K562 (cell line): ENCODE results near the gene RGS13. TPM values are rescaled to one million over a fixed set of nuclear protein-coding genes. Genes with fewer than 3 reads are reported as not detected.

Experiments used
- ATAC-seq: fragments of 200-7000 bp; cut with Tn5 transposase; 3 replicates; pipeline ENCODE4 v1.9.1; 2020; ENCODE audit warnings: moderate library complexity
- BruUV-seq: library from RNA; stranded (reverse); fragments of 400-500 nt; replicated peaks from 2 replicates; lab custom pipeline; 2021; lab: Mats Ljungman, UMichigan
- CTCF ChIA-PET: fragments of 300-600 bp; formaldehyde crosslinking; extraction: SDS; loops from one replicate; lab custom pipeline; 2021; ENCODE audit warnings: low intra/inter-chr PET ratio; lab: Yijun Ruan, JAX
- POLR2A ChIA-PET: fragments of 300-600, 350-650 bp; sonication (Branson Sonifier 250); formaldehyde crosslinking; extraction: SDS; loops from one replicate; lab custom pipeline; 2021; ENCODE audit warnings: antibody characterized with exemption, inconsistent platforms; lab: Yijun Ruan, JAX
- DNase-seq, 4 experiments: peaks; one replicate each; pipeline versions ENCODE4 v3.0.0 to v3.0.0-alpha.2; 2011 to 2018; ENCODE audit warnings: low spot score in 3 of 4, mixed read lengths in 3 of 4; ENCODE audit errors: extremely low read depth in 1 of 4
- FAIRE-seq: peaks from 2 replicates; lab custom pipeline; 2011; peaks lifted over from hg19 to GRCh38; lab: Jason Lieb, UNC
- H2AFZ ChIP-seq: 2 replicates; pipeline ENCODE4 v1.6.0; 2011; ENCODE audit warnings: low read depth, low read length, control low read depth, inconsistent platforms
- H3K27ac ChIP-seq: fragments of 200-600 bp; 3 replicates; pipeline ENCODE4 v1.8.0; 2011; ENCODE audit warnings: low read depth, mild to moderate bottlenecking, control low read depth, inconsistent platforms, low read length, moderate library complexity, mixed read lengths; ENCODE audit errors: extremely low read depth
- H3K27me3 ChIP-seq, 2 experiments: fragments of 300-600 bp in 1 of 2; 2 replicates in 1 of 2; 3 replicates in 1 of 2; pipeline versions ENCODE4 v1.6.0 to v1.8.0; 2011; ENCODE audit warnings: inconsistent platforms in 2 of 2, low read length in 2 of 2, mild to moderate bottlenecking in 1 of 2, mixed read lengths in 1 of 2, moderate library complexity in 1 of 2; ENCODE audit not compliant: control insufficient read depth in 2 of 2, insufficient read depth in 2 of 2
- H3K36me3 ChIP-seq: fragments of 300-600 bp; 3 replicates; pipeline ENCODE4 v1.8.0; 2011; ENCODE audit warnings: mild to moderate bottlenecking, low read length, inconsistent platforms; ENCODE audit not compliant: control insufficient read depth, insufficient read depth
- H3K4me1 ChIP-seq, 2 experiments: fragments of 200-600 bp in 1 of 2; replicated peaks in 1 of 2; 2 replicates in 1 of 2; 3 replicates in 1 of 2; pipeline versions ENCODE4 v1.5.1 to v1.8.0; 2011; ENCODE audit warnings: inconsistent platforms in 2 of 2, low read length in 2 of 2, mild to moderate bottlenecking in 1 of 2, mixed read lengths in 1 of 2, moderate library complexity in 1 of 2; ENCODE audit not compliant: control insufficient read depth in 2 of 2, insufficient read depth in 2 of 2
- H3K4me2 ChIP-seq: 2 replicates; pipeline ENCODE4 v1.6.1; 2011; ENCODE audit warnings: low read length, control low read depth, inconsistent platforms, mixed read lengths; ENCODE audit not compliant: insufficient read depth
- H3K4me3 ChIP-seq: fragments of 200-600 bp; sonication (generic), shearing (Covaris generic); 2 replicates; pipeline ENCODE4 v1.5.1; 2016; ENCODE audit warnings: control low read depth, inconsistent platforms
- H3K79me2 ChIP-seq: fragments of 200-600 bp; 3 replicates; pipeline ENCODE4 v1.8.0; 2011; ENCODE audit warnings: low read length, inconsistent platforms; ENCODE audit not compliant: control insufficient read depth, insufficient read depth
- H3K9ac ChIP-seq, 2 experiments: 2 replicates each; pipeline versions ENCODE4 v1.6.0 to v1.6.1; 2011; ENCODE audit warnings: low read depth in 2 of 2, low read length in 2 of 2, control low read depth in 1 of 2, inconsistent platforms in 1 of 2, mild to moderate bottlenecking in 1 of 2, mixed read lengths in 1 of 2; ENCODE audit not compliant: insufficient read depth in 1 of 2
- H3K9me1 ChIP-seq: one replicate; pipeline ENCODE4 v1.6.0; 2011; ENCODE audit warnings: inconsistent platforms, mild to moderate bottlenecking, low read length, moderate library complexity; ENCODE audit not compliant: control insufficient read depth, insufficient read depth
- H3K9me3 ChIP-seq: replicated peaks from 2 replicates; pipeline ENCODE4 v1.5.1; 2011; ENCODE audit warnings: low read depth, low read length, inconsistent platforms; ENCODE audit not compliant: control insufficient read depth, insufficient read depth
- H4K20me1 ChIP-seq: replicated peaks from 2 replicates; pipeline ENCODE4 v1.6.1; 2011; ENCODE audit warnings: low read length, inconsistent platforms, mixed read lengths; ENCODE audit not compliant: control insufficient read depth, insufficient read depth
- AFF1 ChIP-seq, 2 experiments: fragments of 450-650 bp; IDR thresholded peaks; 2 replicates each; pipeline ENCODE4 v1.6.1; 2018; ENCODE audit warnings: mild to moderate bottlenecking in 2 of 2, low read depth in 1 of 2; ENCODE audit not compliant: partially characterized antibody in 2 of 2
- BMI1 ChIP-seq: fragments of 150-350 bp; IDR thresholded peaks from 2 replicates; pipeline ENCODE4 v1.6.1; 2014; ENCODE audit warnings: low read length
- EP300 ChIP-seq: IDR thresholded peaks from 2 replicates; pipeline ENCODE4 v1.6.1; 2012; ENCODE audit warnings: low read length, improper control_type of control experiment
- HCFC1 ChIP-seq: IDR thresholded peaks from 2 replicates; pipeline ENCODE4 v1.6.1; 2012; ENCODE audit warnings: low read depth, low read length, improper control_type of control experiment
- HES1 ChIP-seq: fragments of 450-650 bp; IDR thresholded peaks from 2 replicates; pipeline ENCODE4 v1.6.1; 2016; ENCODE audit warnings: low read depth, mild to moderate bottlenecking, moderate library complexity
- MXI1 ChIP-seq: IDR thresholded peaks from 2 replicates; pipeline ENCODE4 v1.6.1; 2011; ENCODE audit warnings: low read depth, mild to moderate bottlenecking, improper control_type of control experiment, low read length
- NFRKB ChIP-seq: fragments of 450-650 bp; IDR thresholded peaks from 2 replicates; pipeline ENCODE4 v1.6.1; 2016; ENCODE audit warnings: low read depth
- PML ChIP-seq: IDR thresholded peaks from 2 replicates; pipeline ENCODE4 v1.6.1; 2012; ENCODE audit warnings: low read length, inconsistent platforms
- RHOXF2B ChIP-seq: fragments of 250-450 bp; sonication (Bioruptor Pico); conservative IDR thresholded peaks from 2 replicates; pipeline ENCODE4 v1.5.1; 2021
- TCFL5 ChIP-seq: fragments of 250-450 bp; sonication (Bioruptor Pico); conservative IDR thresholded peaks from 2 replicates; pipeline ENCODE4 v1.6.1; 2021; ENCODE audit warnings: mild to moderate bottlenecking, moderate library complexity, matching md5 sums
- U2AF1 ChIP-seq: fragments of 200-400 bp; formaldehyde crosslinking; optimal IDR thresholded peaks from 2 replicates; pipeline ENCODE3; 2017; ENCODE audit warnings: mild to moderate bottlenecking, low read depth, low read length, moderate library complexity
- ZBTB17 ChIP-seq: fragments of 450-650 bp; formaldehyde crosslinking; IDR thresholded peaks from 2 replicates; pipeline ENCODE4 v1.4.0; 2020; ENCODE audit warnings: mild to moderate bottlenecking
- ZFP36 ChIP-seq: fragments of 150-350 bp; IDR thresholded peaks from 2 replicates; pipeline ENCODE4 v1.6.1; 2018; ENCODE audit warnings: low read length, low read depth; ENCODE audit not compliant: partially characterized antibody
- ZNF140 ChIP-seq: fragments of 250-450 bp; sonication (Bioruptor Pico); IDR thresholded peaks from 2 replicates; pipeline ENCODE4 v1.8.0; 2021; ENCODE audit warnings: moderate library complexity, mild to moderate bottlenecking, inconsistent platforms
- ZNF311 ChIP-seq: fragments of 250-450 bp; sonication (Bioruptor Pico); IDR thresholded peaks from 2 replicates; pipeline ENCODE4 v1.4.0; 2020; ENCODE audit warnings: mild to moderate bottlenecking, moderate library complexity
- ZNF398 ChIP-seq: fragments of 250-450 bp; sonication (Bioruptor Pico); IDR thresholded peaks from 2 replicates; pipeline ENCODE4 v1.8.0; 2021; ENCODE audit warnings: moderate library complexity, mild to moderate bottlenecking, inconsistent platforms
- ZNF740 ChIP-seq, 3 experiments: fragments of 200-800 bp in 1 of 3; sonication (Bioruptor generic) in 1 of 3; sonication (generic) in 1 of 3; formaldehyde crosslinking in 1 of 3; IDR thresholded peaks; 2 replicates each; pipeline versions ENCODE4 v1.6.1 to v1.8.0; 2016 to 2022; ENCODE audit warnings: mild to moderate bottlenecking in 2 of 3, missing compliant biosample characterization in 2 of 3, missing genetic modification characterization in 2 of 3, missing genetic modification reagents in 1 of 3
- ZSCAN32 ChIP-seq: fragments of 450-650 bp; formaldehyde crosslinking; IDR thresholded peaks from 2 replicates; pipeline ENCODE4 v1.4.0; 2020; ENCODE audit warnings: mild to moderate bottlenecking, moderate library complexity
- in situ Hi-C: fragments of 300-500 bp; cut with MboI; formaldehyde crosslinking; loops from 4 replicates; pipeline ENCODE4 v1.15.0; 2018; ENCODE audit warnings: inconsistent platforms, mixed read lengths
- intact Hi-C: fragments of 100-400 bp; cut with micrococcal nuclease; formaldehyde crosslinking; loops from 2 replicates; pipeline ENCODE4 v1.14.2; 2022
- polyA plus RNA-seq, 8 experiments: library from polyadenylated mRNA; depleted of rRNA in 4 of 8; stranded (reverse) in 5 of 8; unstranded in 3 of 8; fragments of >200 nt; fragmentation: Nextera tagmentation in 2 of 8; fragmentation: Illumina TruSeq in 1 of 8; extraction: Ambion mirVana in 2 of 8; extraction: Trizol in 1 of 8; gene quantifications; 2 replicates each; pipeline versions ENCODE4 v1.2.1 to v1.2.3, GENCODE V29; 2011 to 2014; ENCODE audit warnings: inconsistent platforms in 1 of 8, missing spikeins in 1 of 8
- total RNA-seq, 7 experiments: library from RNA; depleted of rRNA in 6 of 7; stranded (reverse); fragments of >200 nt in 6 of 7; fragmentation: Illumina TruSeq in 2 of 7; extraction: Trizol in 2 of 7; gene quantifications; 2 replicates each; pipeline versions ENCODE4 v1.2.1 to v1.2.3, GENCODE V29; 2011 to 2021; ENCODE audit warnings: low replicate concordance in 1 of 7

The RGS13 gene
- total and polyA plus RNA-seq, 9 of the 15 experiments (the other 6 are each of a cell fraction or from before 2014, with no cell fraction given), result not detected

- CTCF ChIA-PET, result no interaction called here
- FAIRE-seq (no peak), ATAC-seq (no peak), DNase-seq (no peak)
- no peaks in the 10 kb centered on the region for H3K9me1 ChIP-seq
- no peak overlapping the region for H3K4me3 ChIP-seq
- H3K79me2 ChIP-seq, result no peaks in the 10 kb centered on the region
- no peak overlapping the region for H3K9ac ChIP-seq
- no peak overlapping the region for H3K4me2 ChIP-seq
- H3K27ac ChIP-seq, result no peak overlapping the region
- no peaks in the 10 kb centered on the region for H3K4me1 ChIP-seq
- H2AFZ ChIP-seq, result no peak overlapping the region
- no TSS peak for BruUV-seq
- intact Hi-C loops, result no loop called here
- POLR2A ChIA-PET, result no interaction called here
- H3K9me3 ChIP-seq, result no peaks in the 10 kb centered on the region
- H3K27me3 ChIP-seq, result no peaks in the 10 kb centered on the region
- H3K36me3 ChIP-seq, result no peaks in the 10 kb centered on the region
- in situ Hi-C loops, result no loop called here
- no peaks in the 10 kb centered on the region for H4K20me1 ChIP-seq
- TF ChIP-seq RHOXF2B (no peak), PML (no peak), HCFC1 (no peak), HES1 (no peak), ZSCAN32 (CRISPR knock-in tag) (no peak), ZBTB17 (CRISPR knock-in tag) (no peak), BMI1 (no peak), EP300 (no peak), ZNF398 (CRISPR knock-in tag) (no peak), ZNF140 (no peak), AFF1 (IDR thresholded peaks at IDR 0.05; ENCODE audit: low read depth in 1 of 2, partially characterized antibody in 2 of 2) (no peak), ZNF740 (CRISPR knock-in tag; IDR thresholded peaks at IDR 0.05) (no peak), ZNF740 (tag; IDR thresholded peaks at IDR 0.05) (no peak), U2AF1 (no peak), TCFL5 (no peak), MXI1 (no peak), ZNF311 (CRISPR knock-in tag) (no peak), ZFP36 (no peak), NFRKB (no peak)
Observed at GRCh38 chr1:192601567-192601966, 34.4 kb upstream of the RGS13 start.
